GM19397 (cell line): ENCODE results near the gene AGRN.
"Not testable (repeated sequence)": the region's sequence is repeated elsewhere in the genome, so short reads cannot be mapped to it uniquely, and the experiment has no call there.

Source experiments
- ATAC-seq: cut with Tn5 transposase; IDR thresholded peaks from one replicate; pipeline ENCODE4 v1.9.1; 2021; ENCODE audit warnings: mild to moderate bottlenecking, moderate library complexity; ENCODE audit not compliant: unreplicated experiment

The AGRN gene

DNA sequence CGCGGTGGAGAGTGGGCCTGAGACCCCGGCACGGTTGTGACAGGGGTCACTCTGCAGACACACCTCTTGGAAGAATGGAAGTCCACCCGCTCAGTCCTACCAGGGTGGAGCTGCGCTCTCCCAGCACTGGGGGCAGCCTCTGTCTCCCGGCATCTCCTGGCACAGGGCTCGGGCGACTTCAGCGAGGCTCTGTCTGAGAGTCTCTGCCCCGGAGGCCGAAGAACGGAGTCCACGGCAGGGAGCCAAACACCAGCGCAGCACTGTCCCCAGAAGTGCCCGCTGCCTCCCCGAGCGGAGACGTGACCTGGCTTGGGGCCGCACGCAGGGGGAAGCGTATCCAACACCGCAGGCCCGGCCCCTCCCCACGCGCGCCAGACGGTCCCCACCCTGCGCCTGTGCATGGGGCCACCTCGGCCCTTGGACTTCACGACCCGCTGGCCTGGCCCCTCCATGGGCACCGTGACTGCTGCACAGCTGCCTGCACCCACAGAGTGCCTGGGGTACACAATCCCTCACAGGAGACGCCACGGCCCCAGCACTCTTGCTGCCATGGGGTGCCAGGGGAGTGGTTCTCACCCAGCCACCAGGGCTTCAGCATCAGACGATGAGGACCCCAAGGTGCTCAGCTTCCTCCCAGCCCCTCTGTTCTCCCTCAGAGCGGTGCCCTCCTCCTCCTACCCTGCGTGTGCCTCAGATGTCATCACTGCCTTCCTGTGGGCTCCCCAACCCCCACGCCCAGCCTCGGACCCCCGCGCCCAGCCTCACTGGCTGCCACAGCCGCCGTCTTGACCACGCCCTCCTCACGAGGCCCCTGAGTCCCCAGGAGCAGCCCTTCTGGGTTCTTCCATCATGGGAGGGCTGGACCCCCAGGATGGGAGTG lies 69.1 kb downstream of the AGRN start:
- no peak for ATAC-seq

DNA sequence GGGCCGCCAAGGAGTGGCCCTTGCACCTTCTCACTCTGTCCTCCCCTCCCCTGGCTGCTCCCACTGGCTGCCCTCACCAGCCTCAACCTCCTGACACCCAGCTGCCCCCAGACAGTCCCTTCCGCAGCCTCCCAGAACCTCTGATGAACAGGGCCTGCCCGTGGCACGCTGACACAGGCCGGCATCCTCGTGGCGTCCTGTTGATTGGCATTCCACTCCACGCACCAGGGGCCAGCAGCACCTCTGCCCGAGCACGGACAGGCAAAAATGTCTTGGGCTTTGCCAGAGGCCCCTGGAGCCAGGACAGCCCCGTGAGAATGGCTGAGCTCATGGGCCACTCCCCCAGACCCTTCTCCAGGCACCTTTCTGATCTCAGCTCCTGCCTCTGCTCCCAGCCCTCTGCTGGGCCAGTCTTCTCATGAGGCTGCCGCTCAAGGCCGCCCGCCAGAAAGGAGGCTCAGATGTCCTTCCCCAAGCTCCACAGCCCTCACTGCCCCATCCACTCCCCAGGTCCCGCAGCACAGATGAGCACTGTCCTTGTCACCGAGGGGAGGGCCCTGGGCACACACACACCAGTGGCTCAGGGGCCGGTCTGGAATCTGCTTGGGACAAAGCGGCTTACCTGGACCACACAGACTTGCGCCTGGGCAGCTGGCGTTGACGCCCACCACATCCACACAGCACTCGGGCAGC lies 70.0 kb downstream of the AGRN start:
- ATAC-seq, result no peak

- ATAC-seq, result no peak
Measured at GRCh38 chr1:1090424-1091343, 70.8 kb downstream of the AGRN start.

GRCh38 chr1:1091344-1092148 lies 71.6 kb downstream of the AGRN start:
- ATAC-seq, result no peak

GRCh38 chr1:1092149-1092855 lies 72.4 kb downstream of the AGRN start:
- ATAC-seq, result no peak

DNA sequence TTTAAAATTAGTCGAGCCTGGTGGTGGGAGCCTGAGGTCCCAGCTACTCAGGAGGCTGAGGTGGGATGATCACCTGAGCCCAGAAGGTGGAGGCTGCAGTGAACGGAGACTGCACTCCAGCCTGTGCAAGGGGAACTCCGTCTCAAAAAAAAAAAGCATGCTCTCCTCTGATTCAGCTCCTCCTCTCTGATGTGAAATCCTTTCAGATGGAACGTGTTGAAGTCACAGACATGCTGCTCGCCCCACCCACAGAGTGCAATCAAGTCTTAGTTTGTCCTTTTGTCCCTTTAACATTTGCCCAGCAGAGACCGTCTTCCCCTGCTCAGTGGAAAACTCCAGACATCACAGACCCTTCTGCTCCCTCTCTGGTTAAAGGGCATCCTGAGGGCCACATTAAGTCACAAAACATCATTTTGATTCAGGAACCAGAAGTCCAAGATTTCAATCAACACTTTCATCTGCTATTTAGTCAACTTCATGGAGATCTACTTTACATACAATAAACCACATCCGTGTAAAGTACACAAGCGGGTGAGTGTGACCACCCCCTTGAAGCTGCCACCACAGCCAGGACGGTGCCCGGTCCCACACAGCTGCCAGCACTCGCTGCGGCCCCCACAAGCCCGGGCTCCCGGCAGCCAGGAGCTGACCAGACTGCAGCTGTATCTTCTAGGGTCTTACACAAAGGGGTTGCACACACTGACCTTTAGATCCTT lies 73.1 kb downstream of the AGRN start:
- no peak for ATAC-seq

DNA sequence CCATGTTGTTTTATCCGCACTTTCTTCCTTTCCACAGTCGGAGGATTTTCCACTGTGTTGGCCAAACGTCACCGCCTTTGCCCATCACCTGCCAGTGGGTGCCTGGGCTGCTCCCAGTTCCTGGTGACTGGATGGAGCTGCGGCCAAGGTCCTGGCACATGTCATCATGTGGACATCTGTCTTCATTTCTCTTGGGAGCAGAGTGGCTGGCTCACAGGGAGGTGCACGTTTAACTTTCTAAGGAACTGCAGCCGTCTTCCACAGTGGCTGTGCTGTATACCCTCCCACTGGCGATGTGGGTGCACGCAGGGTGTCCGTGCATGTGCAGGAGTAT lies 73.7 kb downstream of the AGRN start:
- no peak for ATAC-seq

GRCh38 chr1:1094981-1095380 lies 75.1 kb downstream of the AGRN start:
- ATAC-seq, result no peak

DNA sequence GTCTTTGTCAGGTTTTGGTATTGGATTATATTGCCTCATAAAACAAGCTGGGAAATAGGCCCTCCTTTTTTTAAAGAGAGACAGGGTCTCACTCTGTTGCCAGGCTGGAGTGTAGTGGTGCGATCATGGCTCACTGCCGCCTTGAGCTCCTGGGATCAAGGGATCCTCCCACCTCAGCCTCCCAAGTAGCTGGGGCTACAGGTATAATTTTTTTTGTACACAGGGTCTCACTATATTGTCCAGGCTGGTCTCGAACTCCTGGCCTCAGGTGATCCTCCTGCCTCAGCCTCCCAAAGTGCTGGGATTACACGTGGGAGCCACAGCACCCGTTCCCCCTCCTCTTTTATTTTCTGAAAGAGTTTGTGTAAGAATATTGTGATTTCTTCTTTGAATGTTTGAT lies 76.2 kb downstream of the AGRN start:
- not testable (repeated sequence) for ATAC-seq

DNA sequence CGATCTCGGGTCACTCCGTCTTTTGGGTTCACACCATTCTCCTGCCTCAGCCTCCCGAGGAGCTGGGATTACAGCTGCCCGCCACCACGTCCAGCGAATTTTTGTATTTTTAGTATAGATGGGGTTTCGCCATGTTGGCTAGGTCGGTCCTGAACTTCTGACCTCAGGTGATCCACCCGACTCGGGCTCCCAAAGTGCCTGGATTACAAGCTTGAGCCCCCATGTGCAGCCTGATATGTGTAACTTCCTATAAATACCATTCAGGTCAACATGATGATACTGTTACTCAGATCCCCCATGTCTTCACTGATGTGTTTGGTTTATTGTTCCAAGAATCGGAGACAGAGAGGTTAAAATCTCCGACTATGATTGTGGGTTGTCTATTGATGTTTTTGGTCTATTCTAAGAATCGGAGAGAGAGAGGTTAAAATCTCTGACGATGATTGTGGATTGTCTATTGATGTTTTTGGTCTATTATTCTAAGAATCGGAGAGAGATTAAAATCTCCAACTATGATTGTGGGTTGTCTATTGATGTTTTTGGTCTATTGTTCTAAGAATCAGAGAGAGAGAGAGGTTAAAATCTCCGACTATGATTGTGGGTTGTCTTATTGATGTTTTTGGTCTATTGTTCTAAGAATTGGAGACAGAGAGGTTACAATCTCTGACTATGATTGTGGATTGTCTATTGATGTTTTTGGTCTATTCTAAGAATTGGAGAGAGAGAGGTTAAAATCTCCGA lies 78.9 kb downstream of the AGRN start:
- ATAC-seq, result no peak

- ATAC-seq, result no peak
Measured at GRCh38 chr1:1099506-1100183, 79.7 kb downstream of the AGRN start.

GRCh38 chr1:1100296-1100695 lies 80.4 kb downstream of the AGRN start:
- ATAC-seq, result no peak

- ATAC-seq, result no peak
Measured at GRCh38 chr1:1101503-1101902, 81.6 kb downstream of the AGRN start.

DNA sequence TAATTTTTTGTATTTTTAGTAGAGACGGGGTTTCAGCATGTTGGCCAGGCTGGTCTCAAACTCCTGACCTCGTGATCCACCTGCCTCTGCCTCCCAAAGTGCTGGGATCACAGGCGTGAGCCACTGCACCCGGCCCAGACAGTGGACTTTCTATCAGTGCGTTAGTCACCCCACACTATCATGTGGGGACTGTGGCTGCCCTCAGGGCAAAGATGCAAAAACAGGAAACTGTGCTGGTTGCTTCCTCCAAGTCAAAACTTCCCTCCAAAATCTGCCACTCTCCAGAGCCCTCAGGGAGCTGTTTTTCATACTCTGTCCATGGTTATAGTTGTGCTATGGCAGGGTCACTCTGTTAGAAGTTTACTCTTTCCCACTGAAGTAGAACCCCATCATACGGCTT lies 84.2 kb downstream of the AGRN start:
- not testable (repeated sequence) for ATAC-seq
